T-cell (primary cell): Measurements from ENCODE around the gene CNTN5. TPM values are rescaled to one million over a fixed set of nuclear protein-coding genes. Genes with fewer than 3 reads are reported as not detected.
"Not testable (repeated sequence)": the region's sequence is repeated elsewhere in the genome, so short reads cannot be mapped to it uniquely, and the experiment has no call there.

Experiments
- ATAC-seq, 4 experiments: fragments of 200-7000 bp in 3 of 4; fragments of 150-1000 bp in 1 of 4; cut with Tn5 transposase; replicated peaks in 1 of 4; 1 replicate in 3 of 4; 2 replicates in 1 of 4; pipeline ENCODE4 v1.10.0; 2021; ENCODE audit warnings: moderate library complexity in 3 of 4, mild to moderate bottlenecking in 2 of 4, moderate number of reproducible peaks in 1 of 4
- CTCF ChIA-PET, 2 donors: fragments of 300-600 bp; sonication (Branson Sonifier 250); formaldehyde crosslinking; loops; one replicate each; lab custom pipeline; 2022; ENCODE audit warnings: antibody characterized with exemption in 2 of 2; lab: Charles Lee
- POLR2A ChIA-PET, 2 donors: fragments of 300-600 bp; sonication (Branson Sonifier 250); formaldehyde crosslinking; loops; one replicate each; lab custom pipeline; 2022; ENCODE audit warnings: antibody characterized with exemption in 2 of 2; lab: Charles Lee
- DNase-seq, 35 experiments: peaks; one replicate each; pipeline versions ENCODE4 v3.0.0 to v3.0.0-alpha.2; 2013 to 2023
- H3K27ac ChIP-seq: one replicate; pipeline ENCODE4 v1.5.1; 2013; ENCODE audit warnings: low read length
- H3K27me3 ChIP-seq, 2 experiments: replicated peaks in 1 of 2; 1 replicate in 1 of 2; 2 replicates in 1 of 2; pipeline versions ENCODE4 v1.6.1 to v1.7.0; 2013; ENCODE audit warnings: low read length in 1 of 2, mixed read lengths in 1 of 2; ENCODE audit not compliant: control insufficient read depth in 2 of 2, insufficient read depth in 2 of 2; ENCODE audit errors: extremely low read depth in 1 of 2
- H3K36me3 ChIP-seq, 2 donors: 1 replicate in 1 of 2; 2 replicates in 1 of 2; pipeline versions ENCODE4 v1.6.1 to v1.7.0; 2013; ENCODE audit warnings: low read length in 1 of 2; ENCODE audit not compliant: control insufficient read depth in 2 of 2, insufficient read depth in 1 of 2; ENCODE audit errors: extremely low read depth in 1 of 2
- H3K4me1 ChIP-seq, 2 experiments: 1 replicate in 1 of 2; 2 replicates in 1 of 2; pipeline versions ENCODE4 v1.6.1 to v1.7.0; 2013; ENCODE audit warnings: low read length in 2 of 2, mixed read lengths in 1 of 2; ENCODE audit not compliant: insufficient read depth in 2 of 2, control insufficient read depth in 1 of 2; ENCODE audit errors: extremely low read depth in 1 of 2
- H3K4me3 ChIP-seq, 2 donors: 1 replicate in 1 of 2; 2 replicates in 1 of 2; pipeline versions ENCODE4 v1.5.1 to v1.7.0; 2013; ENCODE audit warnings: mild to moderate bottlenecking in 2 of 2, low read length in 1 of 2, moderate library complexity in 1 of 2; ENCODE audit not compliant: control insufficient read depth in 1 of 2; ENCODE audit errors: extremely low read depth in 1 of 2
- H3K9me3 ChIP-seq: 2 replicates; pipeline ENCODE4 v1.7.0; 2013
- H3K27ac Mint-ChIP-seq, 2 donors: one replicate each; pipeline ENCODE4 v1.8.0; 2020 to 2021; ENCODE audit warnings: mild to moderate bottlenecking in 2 of 2, mixed read lengths in 2 of 2
- H3K27me3 Mint-ChIP-seq, 2 donors: one replicate each; pipeline ENCODE4 v1.8.0; 2021 to 2022; ENCODE audit warnings: mixed read lengths in 2 of 2
- H3K36me3 Mint-ChIP-seq: one replicate; pipeline ENCODE4 v1.8.0; 2021; ENCODE audit warnings: mixed read lengths
- H3K4me1 Mint-ChIP-seq, 3 donors: one replicate each; pipeline ENCODE4 v1.8.0; 2020 to 2022; ENCODE audit warnings: mixed read lengths in 3 of 3, mild to moderate bottlenecking in 1 of 3
- H3K4me3 Mint-ChIP-seq, 3 donors: one replicate each; pipeline ENCODE4 v1.8.0; 2020 to 2022; ENCODE audit warnings: mild to moderate bottlenecking in 3 of 3, mixed read lengths in 3 of 3, moderate library complexity in 3 of 3
- H3K9me3 Mint-ChIP-seq, 3 donors: one replicate each; pipeline ENCODE4 v1.8.0; 2020 to 2022; ENCODE audit warnings: mixed read lengths in 3 of 3
- WGBS: methylation state at CpG from one replicate; pipeline ENCODE4 v1.1.5; 2013; ENCODE audit warnings: missing lambda C conversion rate; ENCODE audit not compliant: insufficient coverage; 5-methylcytosine and 5-hydroxymethylcytosine counted together
- total RNA-seq, 35 experiments: library from RNA in 6 of 35; stranded (reverse) in 6 of 35; fragments of 120-200 nt in 1 of 35; gene quantifications; one replicate each; pipeline versions ENCODE4 v1.2.1 to v1.2.4 and lab custom pipeline; 2013 to 2026

CNTN5 gene
- total RNA-seq, 5 donors from 2014 or later (not counting 1 experiment from before 2014, with no cell fraction given): not detected

DNA sequence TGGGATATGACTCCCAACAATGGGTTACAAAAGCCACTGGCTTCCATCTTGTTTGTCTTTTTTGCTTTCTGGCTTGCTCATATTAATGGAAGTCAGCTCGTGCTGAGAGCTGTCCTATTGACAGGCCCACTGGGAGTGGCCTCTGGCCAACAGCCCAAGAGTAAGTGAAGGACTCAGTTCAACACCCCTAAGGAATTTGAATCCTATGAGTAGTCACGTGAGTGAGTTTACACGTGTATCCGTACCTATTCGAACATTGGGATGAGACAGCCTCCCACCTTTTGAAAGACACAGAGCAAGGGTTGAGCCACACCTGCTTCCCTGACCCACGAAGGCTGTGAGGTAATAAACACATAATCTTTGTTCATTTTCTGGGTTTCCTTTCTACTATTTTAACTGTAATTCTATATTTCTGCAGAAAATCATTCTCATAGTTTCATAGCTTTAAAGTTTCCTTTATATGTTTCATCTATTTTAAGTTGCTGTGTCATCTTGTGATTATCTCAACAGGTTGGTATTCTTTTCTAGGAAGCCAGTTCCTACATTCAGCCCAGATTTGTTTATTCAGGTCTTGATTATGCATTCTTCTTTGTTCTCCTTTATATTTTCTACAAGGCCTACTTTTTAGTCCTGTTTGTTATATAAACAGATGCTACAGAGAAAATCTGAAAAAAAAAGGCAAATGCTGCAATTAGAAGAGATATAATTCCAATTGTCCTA is 802.3 kb downstream of the CNTN5 start:
- ChIA-PET CTCF (no interaction called here), POLR2A (no interaction called here)
- no peaks in the 10 kb centered on the region for H3K4me1 Mint-ChIP-seq
- peaks cover 5 to 27% (median 13%) of the 10 kb centered on the region in 3 donors for H3K9me3 Mint-ChIP-seq
- no peaks in the 10 kb centered on the region for H3K27me3 Mint-ChIP-seq
- WGBS: no CpG with 5 or more reads among the region's 6 CpGs
- H3K4me3 ChIP-seq: no peak overlapping the region
- no peaks in the 10 kb centered on the region for H3K27me3 ChIP-seq
- DNase-seq (no peak), ATAC-seq (no peak)
- no peaks in the 10 kb centered on the region for H3K36me3 Mint-ChIP-seq
- H3K27ac ChIP-seq: no peak overlapping the region
- no peaks in the 10 kb centered on the region for H3K36me3 ChIP-seq
- no peak overlapping the region for H3K27ac Mint-ChIP-seq
- no peak overlapping the region for H3K4me3 Mint-ChIP-seq
- H3K4me1 ChIP-seq: no peaks in the 10 kb centered on the region
- H3K9me3 ChIP-seq: no peaks in the 10 kb centered on the region

DNA sequence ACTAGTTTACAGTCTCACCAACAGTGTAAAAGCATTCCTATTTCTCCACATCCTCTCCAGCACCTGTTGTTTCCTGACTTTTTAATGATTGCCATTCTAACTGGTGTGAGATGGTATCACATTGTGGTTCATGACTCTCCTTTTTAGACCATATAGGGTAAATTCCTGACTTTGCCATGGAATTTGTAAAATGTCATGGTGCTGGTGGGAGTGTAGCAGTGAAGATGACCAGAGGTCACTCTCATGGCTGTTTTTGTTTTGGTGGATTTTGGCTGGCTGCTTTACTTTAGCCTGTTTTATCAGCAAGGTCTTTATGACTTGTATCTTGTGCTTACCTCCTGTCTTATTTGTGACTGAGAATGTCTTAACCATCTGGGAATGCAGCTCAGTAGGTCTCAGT is 816.0 kb downstream of the CNTN5 start:
- POLR2A ChIA-PET, H3K27me3 Mint-ChIP-seq, H3K36me3 ChIP-seq, H3K27ac Mint-ChIP-seq, H3K4me1 ChIP-seq, H3K4me3 ChIP-seq, H3K36me3 Mint-ChIP-seq, H3K4me1 Mint-ChIP-seq, CTCF ChIA-PET, H3K4me3 Mint-ChIP-seq, H3K27me3 ChIP-seq, ATAC-seq, H3K27ac ChIP-seq, H3K9me3 ChIP-seq, DNase-seq: not testable (repeated sequence)
- H3K9me3 Mint-ChIP-seq: peaks cover 12 to 29% (median 21%) of the 10 kb centered on the region in 3 donors

DNA sequence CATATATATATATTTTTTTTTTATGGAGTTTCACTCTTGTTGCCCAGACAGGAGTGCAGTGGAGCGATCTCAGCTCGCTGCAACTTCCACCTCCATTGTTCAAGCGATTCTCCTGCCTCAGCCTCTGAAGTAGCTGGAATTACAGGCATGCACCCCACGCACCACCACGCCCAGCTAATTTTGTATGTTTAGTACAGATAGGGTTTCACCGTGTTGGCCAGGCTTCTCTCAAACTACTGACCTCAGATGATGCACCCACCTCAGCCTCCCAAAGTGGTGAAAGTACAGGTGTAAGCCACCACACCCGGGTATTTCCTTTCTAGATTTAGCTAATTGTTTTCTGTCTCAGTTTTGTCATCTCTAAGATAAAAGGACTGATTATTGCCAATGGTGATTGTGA is 821.1 kb downstream of the CNTN5 start:
- Mint-ChIP-seq H3K36me3 (no peaks in the 10 kb centered on the region), H3K27me3 (no peaks in the 10 kb centered on the region), H3K4me1 (no peaks in the 10 kb centered on the region), H3K27ac (no peak overlapping the region), H3K4me3 (no peak overlapping the region), H3K9me3 (peaks cover 3 to 16% (median 7%) of the 10 kb centered on the region in 3 donors)
- DNase-seq (no peak), ATAC-seq (no peak)
- H3K36me3 ChIP-seq: no peaks in the 10 kb centered on the region
- CTCF ChIA-PET: no interaction called here
- no peaks in the 10 kb centered on the region for H3K27me3 ChIP-seq
- H3K27ac ChIP-seq: no peak overlapping the region
- no peak overlapping the region for H3K4me3 ChIP-seq
- POLR2A ChIA-PET: interaction anchor here in 1 of 2 donors (0.7 kb wide), 1 partner anchor 200 kb away, joined by 3 read pairs; no protein-coding TSS in a partner anchor
- no peaks in the 10 kb centered on the region for H3K9me3 ChIP-seq
- no peaks in the 10 kb centered on the region for H3K4me1 ChIP-seq
- WGBS: no CpG with 5 or more reads among the region's 7 CpGs

DNA sequence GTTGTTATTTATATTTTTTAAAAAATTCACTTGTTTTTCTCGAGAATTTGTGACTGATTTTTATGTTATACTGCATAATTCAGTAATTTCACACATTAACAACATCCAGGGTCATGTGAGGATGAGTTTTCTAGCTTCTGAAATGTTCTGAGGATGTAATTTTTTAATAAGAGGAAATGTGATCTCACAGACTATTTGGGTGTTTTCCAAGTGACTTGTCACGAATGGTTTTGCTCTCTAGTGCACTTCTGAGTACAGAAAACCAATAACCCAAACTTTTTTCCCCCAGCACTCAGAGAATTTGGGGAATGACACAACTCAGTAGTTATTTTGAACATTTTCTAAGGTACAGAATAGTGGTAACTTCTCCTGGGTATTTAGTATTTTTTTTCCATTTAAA is 845.2 kb downstream of the CNTN5 start:
- DNase-seq (no peak), ATAC-seq (no peak)
- Histone ChIP-seq H3K27me3 (no peaks in the 10 kb centered on the region), H3K4me1 (no peaks in the 10 kb centered on the region), H3K9me3 (no peaks in the 10 kb centered on the region), H3K36me3 (no peaks in the 10 kb centered on the region), H3K4me3 (no peak overlapping the region), H3K27ac (no peak overlapping the region)
- WGBS: no CpG with 5 or more reads among the region's 2 CpGs
- POLR2A ChIA-PET: no interaction called here
- no peak overlapping the region for H3K27ac Mint-ChIP-seq
- peaks cover 3 to 7% (median 4%) of the 10 kb centered on the region in 3 donors for H3K9me3 Mint-ChIP-seq
- no peaks in the 10 kb centered on the region for H3K4me1 Mint-ChIP-seq
- H3K27me3 Mint-ChIP-seq: no peaks in the 10 kb centered on the region
- no peaks in the 10 kb centered on the region for H3K36me3 Mint-ChIP-seq
- CTCF ChIA-PET: no interaction called here
- H3K4me3 Mint-ChIP-seq: no peak overlapping the region

DNA sequence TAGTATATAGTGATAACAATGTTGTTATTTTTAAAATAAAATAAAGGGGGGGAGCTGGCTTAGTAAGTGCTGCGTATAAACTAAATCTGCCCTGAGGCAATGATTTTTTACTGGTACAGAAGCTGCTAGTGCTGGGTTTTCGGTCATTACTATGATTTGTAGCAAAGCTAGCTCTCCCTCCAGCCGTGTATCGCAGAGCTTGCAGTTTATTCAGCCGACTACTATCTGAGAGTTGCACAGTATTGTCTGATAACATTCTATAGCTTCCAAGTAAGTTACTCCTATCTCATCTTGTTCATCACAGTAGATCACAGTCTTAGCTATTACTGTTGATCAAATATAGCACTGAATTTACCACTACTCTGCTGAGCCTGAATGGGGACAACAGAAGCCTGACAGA is 860.9 kb downstream of the CNTN5 start:
- no peak overlapping the region for H3K27ac ChIP-seq
- CTCF ChIA-PET: no interaction called here
- no peaks in the 10 kb centered on the region for H3K9me3 ChIP-seq
- no peak for DNase-seq
- Mint-ChIP-seq H3K9me3 (peaks cover 7 to 21% (median 9%) of the 10 kb centered on the region in 3 donors), H3K27me3 (no peaks in the 10 kb centered on the region), H3K36me3 (no peaks in the 10 kb centered on the region), H3K27ac (no peak overlapping the region), H3K4me3 (no peak overlapping the region), H3K4me1 (no peaks in the 10 kb centered on the region)
- no peaks in the 10 kb centered on the region for H3K4me1 ChIP-seq
- POLR2A ChIA-PET: no interaction called here
- WGBS: 71% methylated on average over 4 of the region's 5 CpGs
- H3K27me3 ChIP-seq: no peaks in the 10 kb centered on the region
- no peaks in the 10 kb centered on the region for H3K36me3 ChIP-seq
- no peak overlapping the region for H3K4me3 ChIP-seq
- no peak for ATAC-seq

DNA sequence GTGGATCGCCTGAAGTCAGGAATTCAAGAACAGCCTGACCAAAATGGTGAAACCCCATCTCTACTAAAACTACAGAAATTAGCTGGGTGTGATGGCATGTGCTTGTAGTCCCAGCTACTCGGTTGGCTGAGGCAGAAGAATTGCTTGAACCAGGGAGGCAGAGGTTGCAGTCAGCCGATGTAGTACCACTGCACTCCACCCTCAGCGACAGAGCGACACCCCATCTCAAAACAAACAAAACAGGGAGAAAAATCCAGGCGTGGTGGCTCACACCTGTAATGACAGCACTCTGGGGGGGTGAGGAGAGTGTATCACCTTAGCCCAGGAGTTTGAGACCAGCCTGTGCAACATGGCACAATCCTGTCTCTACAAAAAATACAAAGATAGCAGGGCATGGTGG is 864.0 kb downstream of the CNTN5 start:
- DNase-seq (no peak), ATAC-seq (no peak)
- H3K4me1 Mint-ChIP-seq: no peaks in the 10 kb centered on the region
- H3K9me3 ChIP-seq: no peaks in the 10 kb centered on the region
- no peaks in the 10 kb centered on the region for H3K36me3 ChIP-seq
- H3K36me3 Mint-ChIP-seq: no peaks in the 10 kb centered on the region
- H3K4me1 ChIP-seq: no peaks in the 10 kb centered on the region
- POLR2A ChIA-PET: no interaction called here
- CTCF ChIA-PET: no interaction called here
- H3K27me3 ChIP-seq: no peaks in the 10 kb centered on the region
- H3K4me3 Mint-ChIP-seq: no peak overlapping the region
- no CpG with 5 or more reads among the region's 6 CpGs for WGBS
- H3K27ac Mint-ChIP-seq: no peak overlapping the region
- no peaks in the 10 kb centered on the region for H3K27me3 Mint-ChIP-seq
- H3K4me3 ChIP-seq: no peak overlapping the region
- no peak overlapping the region for H3K27ac ChIP-seq
- H3K9me3 Mint-ChIP-seq: peaks cover 9 to 21% (median 21%) of the 10 kb centered on the region in 3 donors
